ENCODE data around the gene P4HA2. TPM values are rescaled to one million over a fixed set of nuclear protein-coding genes. Genes with fewer than 3 reads are reported as not detected.

The P4HA2 gene
- total RNA-seq, 1 experiment from 2014 or later = 43.6 TPM

DNA sequence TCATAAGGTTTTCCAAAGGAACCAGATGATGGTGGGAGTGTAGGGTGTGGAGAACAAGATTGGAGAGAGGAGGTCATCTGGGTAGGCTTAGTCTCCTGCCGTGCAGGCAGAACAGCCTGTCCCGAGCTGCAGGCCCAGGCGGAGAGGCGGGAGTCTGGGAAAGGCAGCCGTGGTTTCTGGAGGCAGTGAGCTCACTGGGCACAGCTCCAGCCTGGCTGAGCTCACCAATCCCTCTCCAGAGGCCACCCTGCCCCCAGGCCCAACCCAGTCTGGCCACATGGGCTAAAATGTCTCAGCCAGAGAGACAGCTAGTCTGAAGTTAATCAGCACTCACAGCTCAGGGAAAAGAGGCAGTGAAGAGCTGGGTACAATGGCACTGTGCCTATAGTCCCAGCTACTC, 12.3 kb downstream of the P4HA2 start:
- Histone ChIP-seq H3K9me3 (ENCODE audit: low read length) (no peaks in the 10 kb centered on the region), H3K4me3 (ENCODE audit: low read length) (no peak overlapping the region), H3K27me3 (ENCODE audit: low read length) (no peaks in the 10 kb centered on the region), H3K36me3 (ENCODE audit: low read depth, low read length) (peaks cover 7% of the 10 kb centered on the region; the same call in 1 of the 2 replicates), H3K9me2 (replicated peaks; ENCODE audit: low read length) (no peaks in the 10 kb centered on the region), H2AFZ (ENCODE audit: low read length) (peak overlapping the region; percentile 61), H3K4me1 (ENCODE audit: insufficient read depth, low read length) (peaks cover 10% of the 10 kb centered on the region), H3K4me2 (ENCODE audit: low read length) (peak overlapping the region; percentile 62), H4K20me1 (ENCODE audit: low read length) (no peaks in the 10 kb centered on the region), H3K27ac (ENCODE audit: low read length) (peak overlapping the region; percentile 62), H3K79me2 (ENCODE audit: low read length) (0 out of 2 replicates have a peak, but pooled peaks cover 5% of the 10 kb centered on the region), H3K9ac (ENCODE audit: low read length) (peak overlapping the region; percentile 36), H3F3A (ENCODE audit: low read length, unreplicated experiment) (no peaks in the 10 kb centered on the region)
- CTCF ChIA-PET = interaction anchor here (1.0 to 1.1 kb wide), 2 partner anchors 13 to 23 kb away, joined by 3 read pairs; partner anchors contain the start of gene P4HA2
- POLR2A ChIA-PET (ENCODE audit: unreplicated experiment) = interaction anchor here (0.6 kb wide), 1 partner anchor 160 kb away, joined by 3 read pairs; no protein-coding TSS in a partner anchor
- intact Hi-C loops (cut with micrococcal nuclease) = no loop called here
- ATAC-seq (peak; percentile 99), DNase-seq (peak; percentile 88)
- no peak for TF ChIP-seq EZH2 (IDR thresholded peaks at IDR 0.05; ENCODE audit: low read length, unreplicated experiment)
- TF ChIP-seq EZH2phosphoT487 (IDR thresholded peaks at IDR 0.05; ENCODE audit: borderline replicate concordance, low read length) = no peak
- TF ChIP-seq, protein P1, sequence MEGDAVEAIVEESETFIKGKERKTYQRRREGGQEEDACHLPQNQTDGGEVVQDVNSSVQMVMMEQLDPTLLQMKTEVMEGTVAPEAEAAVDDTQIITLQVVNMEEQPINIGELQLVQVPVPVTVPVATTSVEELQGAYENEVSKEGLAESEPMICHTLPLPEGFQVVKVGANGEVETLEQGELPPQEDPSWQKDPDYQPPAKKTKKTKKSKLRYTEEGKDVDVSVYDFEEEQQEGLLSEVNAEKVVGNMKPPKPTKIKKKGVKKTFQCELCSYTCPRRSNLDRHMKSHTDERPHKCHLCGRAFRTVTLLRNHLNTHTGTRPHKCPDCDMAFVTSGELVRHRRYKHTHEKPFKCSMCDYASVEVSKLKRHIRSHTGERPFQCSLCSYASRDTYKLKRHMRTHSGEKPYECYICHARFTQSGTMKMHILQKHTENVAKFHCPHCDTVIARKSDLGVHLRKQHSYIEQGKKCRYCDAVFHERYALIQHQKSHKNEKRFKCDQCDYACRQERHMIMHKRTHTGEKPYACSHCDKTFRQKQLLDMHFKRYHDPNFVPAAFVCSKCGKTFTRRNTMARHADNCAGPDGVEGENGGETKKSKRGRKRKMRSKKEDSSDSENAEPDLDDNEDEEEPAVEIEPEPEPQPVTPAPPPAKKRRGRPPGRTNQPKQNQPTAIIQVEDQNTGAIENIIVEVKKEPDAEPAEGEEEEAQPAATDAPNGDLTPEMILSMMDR (conservative IDR thresholded peaks at IDR 0.05; ENCODE audit: low read depth, low read length) = no peak
- no TSS peak for BruUV-seq (replicated peaks)

DNA sequence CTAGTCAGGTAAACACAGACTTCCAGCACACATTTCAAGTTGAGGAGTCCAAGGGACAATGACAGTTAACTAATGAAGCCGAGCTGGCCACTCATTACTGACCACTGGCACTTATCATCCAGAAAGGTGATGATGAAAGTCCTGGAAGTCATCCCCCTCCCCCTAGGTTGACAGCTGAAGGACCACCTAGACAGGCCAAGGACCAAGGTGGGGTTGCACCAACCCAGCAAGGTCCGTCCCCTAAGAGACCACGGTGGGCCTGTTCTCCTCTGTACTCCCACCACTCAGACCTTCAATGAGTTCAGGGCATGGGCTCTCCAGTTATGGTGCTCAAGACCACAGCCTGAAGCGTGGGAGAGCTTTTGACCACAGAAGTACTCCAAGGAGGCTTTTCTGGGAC, 13.2 kb downstream of the P4HA2 start:
- intact Hi-C loops (cut with micrococcal nuclease) = no loop called here
- ATAC-seq = no peak
- H3K9me3 ChIP-seq (ENCODE audit: low read length) = no peaks in the 10 kb centered on the region
- TF ChIP-seq, protein P1 (conservative IDR thresholded peaks at IDR 0.05; ENCODE audit: low read depth, low read length) = no peak
- TF ChIP-seq EZH2phosphoT487 (IDR thresholded peaks at IDR 0.05; ENCODE audit: borderline replicate concordance, low read length) (no peak), EZH2 (IDR thresholded peaks at IDR 0.05; ENCODE audit: low read length, unreplicated experiment) (no peak)
- no peak overlapping the region for H2AFZ ChIP-seq (ENCODE audit: low read length)
- no peaks in the 10 kb centered on the region for H3K9me2 ChIP-seq (replicated peaks; ENCODE audit: low read length)
- no peaks in the 10 kb centered on the region for H3K27me3 ChIP-seq (ENCODE audit: low read length)
- POLR2A ChIA-PET (ENCODE audit: unreplicated experiment) = no interaction called here
- H3K36me3 ChIP-seq (ENCODE audit: low read depth, low read length) = peaks cover 7% of the 10 kb centered on the region; the same call in 1 of the 2 replicates
- CTCF ChIA-PET = no interaction called here
- no TSS peak for BruUV-seq (replicated peaks)
- no peaks in the 10 kb centered on the region for H3K79me2 ChIP-seq (ENCODE audit: low read length)
- peaks cover 10% of the 10 kb centered on the region for H3K4me1 ChIP-seq (ENCODE audit: insufficient read depth, low read length)
- no peaks in the 10 kb centered on the region for H4K20me1 ChIP-seq (ENCODE audit: low read length)
- DNase-seq = no peak
- no peak overlapping the region for H3K4me3 ChIP-seq (ENCODE audit: low read length)
- H3K9ac ChIP-seq (ENCODE audit: low read length) = no peak overlapping the region
- no peak overlapping the region for H3K4me2 ChIP-seq (ENCODE audit: low read length)
- H3K27ac ChIP-seq (ENCODE audit: low read length) = no peak overlapping the region
- no peaks in the 10 kb centered on the region for H3F3A ChIP-seq (ENCODE audit: low read length, unreplicated experiment)

DNA sequence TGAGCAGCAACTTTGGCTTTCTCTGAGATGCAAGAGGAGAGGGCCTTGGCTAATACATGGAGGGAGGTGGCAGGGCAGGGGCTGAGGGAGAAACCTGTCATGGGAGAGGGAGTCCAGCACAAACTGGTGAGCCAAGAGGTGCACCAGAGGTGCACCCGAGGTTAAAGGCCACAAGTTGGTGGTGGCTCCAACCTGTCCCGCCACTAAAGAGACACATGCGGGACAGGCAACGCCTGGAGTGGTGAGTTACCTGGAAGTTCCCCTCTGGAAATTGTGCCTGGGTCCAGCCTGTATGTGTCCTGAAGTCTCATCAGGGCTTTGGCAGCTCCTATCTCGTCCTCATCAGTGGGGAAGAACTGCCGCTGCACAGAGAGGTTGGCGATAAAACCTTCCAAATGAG, 14.0 kb downstream of the P4HA2 start:
- DNase-seq (no peak), ATAC-seq (no peak)
- Histone ChIP-seq H2AFZ (ENCODE audit: low read length) (no peak overlapping the region), H3K9ac (ENCODE audit: low read length) (no peak overlapping the region), H4K20me1 (ENCODE audit: low read length) (no peaks in the 10 kb centered on the region), H3K9me3 (ENCODE audit: low read length) (no peaks in the 10 kb centered on the region), H3K79me2 (ENCODE audit: low read length) (no peaks in the 10 kb centered on the region), H3K4me2 (ENCODE audit: low read length) (no peak overlapping the region), H3K27ac (ENCODE audit: low read length) (no peak overlapping the region), H3K27me3 (ENCODE audit: low read length) (no peaks in the 10 kb centered on the region), H3K4me1 (ENCODE audit: insufficient read depth, low read length) (peaks cover 10% of the 10 kb centered on the region), H3F3A (ENCODE audit: low read length, unreplicated experiment) (no peaks in the 10 kb centered on the region), H3K4me3 (ENCODE audit: low read length) (no peak overlapping the region), H3K36me3 (ENCODE audit: low read depth, low read length) (peaks cover 7% of the 10 kb centered on the region; the same call in 1 of the 2 replicates), H3K9me2 (replicated peaks; ENCODE audit: low read length) (no peaks in the 10 kb centered on the region)
- intact Hi-C loops (cut with micrococcal nuclease) = no loop called here
- BruUV-seq (replicated peaks) = no TSS peak
- POLR2A ChIA-PET (ENCODE audit: unreplicated experiment) = no interaction called here
- CTCF ChIA-PET = no interaction called here
- TF ChIP-seq, protein P1 (conservative IDR thresholded peaks at IDR 0.05; ENCODE audit: low read depth, low read length) = no peak
- TF ChIP-seq EZH2phosphoT487 (IDR thresholded peaks at IDR 0.05; ENCODE audit: borderline replicate concordance, low read length) (no peak), EZH2 (IDR thresholded peaks at IDR 0.05; ENCODE audit: low read length, unreplicated experiment) (no peak)
